Islet precursor cell (in vitro differentiated cells): ENCODE measurements around the gene RAP1A.

Experiments used
- DNase-seq: peaks from one replicate; pipeline ENCODE4 v3.0.0-alpha.2; 2018

Gene RAP1A

DNA sequence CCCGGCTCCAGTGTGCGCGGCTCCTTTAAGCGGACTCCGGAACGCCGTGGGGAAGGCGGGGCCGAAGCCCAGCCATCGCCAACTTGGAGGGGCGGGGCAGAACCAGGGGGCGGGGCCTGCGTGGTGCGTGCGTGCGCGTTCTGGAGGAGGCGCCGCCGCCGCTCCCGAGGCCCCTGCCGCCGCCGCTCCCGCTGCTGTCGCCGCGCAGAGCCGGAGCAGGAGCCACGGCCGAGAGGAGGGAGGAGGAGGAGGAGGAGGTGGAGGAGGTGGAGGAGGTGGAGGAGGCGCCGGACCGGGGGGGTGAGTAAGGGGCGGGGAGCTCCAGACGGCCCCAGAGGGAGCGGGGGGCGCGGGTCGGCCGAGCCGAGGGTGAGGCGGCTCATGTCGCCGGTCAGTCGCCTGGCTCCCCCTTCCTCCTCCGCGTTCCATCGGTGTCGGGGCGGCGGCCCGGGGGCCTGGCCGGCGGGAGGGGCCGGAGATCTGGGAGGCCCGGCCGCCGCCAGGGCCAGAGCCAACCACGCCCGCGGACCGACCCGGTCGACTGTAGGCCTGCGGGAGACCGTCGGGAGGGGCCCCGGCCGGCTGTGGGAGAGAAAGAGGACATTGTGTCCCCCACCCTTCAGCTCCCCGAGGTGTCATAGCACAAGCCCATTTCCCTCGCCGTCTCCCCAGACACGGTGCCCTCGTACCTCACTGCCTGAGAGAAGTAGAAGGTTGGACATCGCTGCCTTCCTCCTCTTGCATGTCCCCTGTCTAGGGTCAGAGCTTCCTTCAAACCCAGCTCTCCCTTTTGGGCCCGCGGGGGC is at the start of gene RAP1A:
Gene RAP1A, plus strand, starts transcription at position 155 of the 806 bp plus-strand sequence. CDS start 71,572 bp downstream, outside the sequence.
- peak; percentile 97 for DNase-seq

DNA sequence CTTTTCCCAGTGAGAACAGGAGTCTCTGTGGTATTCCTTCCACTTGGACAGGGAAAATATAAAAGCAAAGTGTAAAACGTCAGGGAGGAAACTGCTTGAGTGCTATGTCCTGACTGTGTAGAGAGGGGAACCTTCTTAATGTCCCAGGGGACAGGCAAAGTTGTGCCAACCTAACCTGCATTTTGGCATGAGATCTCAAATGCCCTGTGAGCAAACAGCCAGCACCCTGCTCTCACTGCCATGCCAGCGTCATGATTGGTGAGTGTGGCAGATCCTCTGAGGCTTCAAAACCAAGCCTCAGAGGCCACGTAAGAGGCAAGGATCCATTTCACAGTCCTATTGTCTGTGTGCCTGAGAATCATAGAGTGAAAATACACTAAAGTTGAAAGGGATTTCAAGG is 49.7 kb upstream of the RAP1A start:
- no peak for DNase-seq

DNA sequence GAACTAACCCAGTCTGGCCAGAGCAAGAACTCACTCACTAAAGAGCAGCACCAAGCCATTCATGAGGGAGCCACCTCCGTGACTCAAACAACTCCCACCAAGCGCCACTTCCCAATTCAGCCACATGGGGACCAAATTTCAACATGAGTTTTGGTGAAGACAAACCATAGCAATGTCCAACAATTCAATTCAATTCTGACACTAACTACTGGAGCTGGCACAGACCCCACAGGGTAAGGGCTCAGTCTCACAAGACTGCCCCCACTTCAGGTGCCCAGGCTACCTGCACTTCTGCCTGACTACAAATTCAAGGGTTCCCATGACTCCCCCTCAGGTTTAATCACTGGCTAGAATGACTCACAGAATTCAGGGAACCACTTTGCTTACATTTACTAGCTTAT is 48.8 kb upstream of the RAP1A start:
- peak; percentile 60 for DNase-seq

DNA sequence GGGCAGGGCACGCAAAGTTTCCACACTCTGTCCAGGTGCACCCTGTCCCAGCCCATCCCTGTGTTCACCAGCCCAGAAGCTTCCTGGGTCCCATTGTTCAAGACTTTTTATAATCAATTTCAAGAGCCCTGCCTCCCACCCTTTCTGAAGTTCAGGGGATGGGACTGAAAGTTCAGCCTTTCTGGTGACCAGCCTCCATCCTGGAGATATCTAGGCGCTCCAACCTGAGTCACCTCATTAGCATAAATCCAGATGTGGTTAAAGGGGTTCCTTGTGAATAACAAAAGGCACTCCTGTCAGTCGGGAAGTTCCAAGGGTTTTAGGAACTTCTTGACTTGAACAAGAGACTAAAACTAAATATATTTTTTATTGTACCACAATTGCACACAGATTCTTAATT is 48.4 kb upstream of the RAP1A start:
- no peak for DNase-seq

DNA sequence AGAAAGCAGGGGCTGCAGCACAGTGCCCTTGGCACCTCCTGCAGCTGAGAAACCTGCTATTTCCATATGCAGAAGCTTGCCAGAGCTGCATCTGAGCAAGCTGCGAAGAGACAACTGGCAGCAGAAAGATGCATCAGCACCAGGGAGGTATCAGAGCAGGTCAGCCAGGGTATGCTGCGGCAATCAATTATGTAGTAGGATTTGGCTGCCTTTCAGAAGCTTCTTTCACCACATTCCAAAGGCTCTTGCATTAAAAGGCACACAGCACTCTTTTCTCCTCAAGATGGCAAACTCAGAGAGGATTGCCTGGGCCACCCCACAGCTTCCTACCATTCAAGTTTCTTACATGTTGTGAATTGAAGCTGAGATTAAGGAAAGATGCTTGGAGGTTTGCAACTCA is 47.6 kb upstream of the RAP1A start:
- DNase-seq, result no peak

DNA sequence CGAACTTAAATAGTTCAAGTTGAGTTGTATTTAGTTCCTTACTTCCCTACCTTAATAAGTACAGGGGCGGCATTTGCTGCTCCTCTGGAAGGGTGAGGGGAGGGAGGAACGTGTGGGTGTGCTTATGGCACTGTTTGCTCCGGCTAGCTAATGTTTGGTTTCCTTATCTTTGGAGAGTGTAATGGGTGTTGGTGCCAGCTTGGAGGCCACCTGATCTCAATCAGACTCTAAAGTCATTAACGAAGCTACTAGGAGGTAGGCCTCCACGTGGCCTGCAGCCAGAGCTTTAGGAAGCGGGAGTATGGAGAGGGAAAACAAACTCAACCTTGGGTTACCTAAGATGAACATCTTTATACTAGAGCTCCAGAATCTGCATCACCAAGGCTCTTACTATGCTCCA is 43.0 kb upstream of the RAP1A start:
- no peak for DNase-seq

DNA sequence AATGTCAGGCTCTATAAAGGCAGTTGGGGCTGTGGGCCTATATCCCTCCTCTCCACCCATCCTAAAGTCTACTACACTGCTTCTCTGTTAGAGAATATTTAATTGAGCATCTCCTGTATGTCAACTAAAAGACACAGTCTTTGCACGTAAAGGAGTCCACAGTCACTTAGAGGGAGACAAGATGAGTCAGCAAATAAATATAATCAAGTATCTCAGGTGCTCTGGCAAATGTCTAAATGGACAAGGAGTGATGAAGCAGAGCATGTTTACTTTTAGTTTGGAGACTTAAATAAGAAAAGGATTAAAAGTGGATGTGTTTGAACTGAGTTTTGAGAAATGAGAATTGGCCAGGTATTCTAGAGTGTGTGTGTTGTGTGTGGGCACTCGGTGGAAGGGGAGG is 41.8 kb upstream of the RAP1A start:
- DNase-seq, result no peak

DNA sequence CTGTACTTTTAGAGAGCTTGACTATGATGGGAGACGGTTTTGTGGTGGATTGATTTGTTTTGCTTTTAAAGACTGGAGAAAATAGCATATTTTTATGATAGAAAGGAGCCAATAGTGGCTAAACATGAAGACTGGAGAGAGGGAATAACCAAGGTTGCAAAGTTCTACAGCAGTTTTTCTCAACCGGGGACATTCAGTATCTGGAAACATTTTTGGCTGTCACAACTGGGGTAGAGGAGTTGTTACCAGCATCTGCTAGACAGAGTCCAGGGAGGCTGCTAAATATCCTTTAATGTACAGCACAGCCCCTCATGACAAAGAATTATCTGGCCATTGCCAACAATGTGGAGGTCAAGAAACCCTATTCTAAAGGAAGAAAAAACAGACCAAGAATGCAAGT is 38.4 kb upstream of the RAP1A start:
- DNase-seq, result no peak

DNA sequence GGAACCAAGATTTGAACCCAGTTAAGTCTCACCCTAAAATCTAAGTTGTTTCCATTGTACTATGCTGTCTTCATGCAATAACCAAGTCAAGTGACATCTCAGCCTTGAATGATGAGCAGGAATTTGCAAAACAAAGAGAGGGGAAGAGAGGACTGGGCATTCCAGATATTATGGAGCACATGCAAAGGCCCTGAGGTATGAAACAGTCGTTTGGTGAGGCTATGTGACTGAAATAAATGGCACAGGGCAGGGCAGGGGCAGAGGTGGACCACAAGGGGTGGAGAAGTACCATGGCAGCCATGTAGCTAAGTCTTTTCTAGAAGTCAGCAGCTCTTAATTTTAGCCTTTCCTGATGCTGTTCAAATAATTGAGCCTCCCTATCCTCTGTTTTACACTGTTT is 37.6 kb upstream of the RAP1A start:
- no peak for DNase-seq

DNA sequence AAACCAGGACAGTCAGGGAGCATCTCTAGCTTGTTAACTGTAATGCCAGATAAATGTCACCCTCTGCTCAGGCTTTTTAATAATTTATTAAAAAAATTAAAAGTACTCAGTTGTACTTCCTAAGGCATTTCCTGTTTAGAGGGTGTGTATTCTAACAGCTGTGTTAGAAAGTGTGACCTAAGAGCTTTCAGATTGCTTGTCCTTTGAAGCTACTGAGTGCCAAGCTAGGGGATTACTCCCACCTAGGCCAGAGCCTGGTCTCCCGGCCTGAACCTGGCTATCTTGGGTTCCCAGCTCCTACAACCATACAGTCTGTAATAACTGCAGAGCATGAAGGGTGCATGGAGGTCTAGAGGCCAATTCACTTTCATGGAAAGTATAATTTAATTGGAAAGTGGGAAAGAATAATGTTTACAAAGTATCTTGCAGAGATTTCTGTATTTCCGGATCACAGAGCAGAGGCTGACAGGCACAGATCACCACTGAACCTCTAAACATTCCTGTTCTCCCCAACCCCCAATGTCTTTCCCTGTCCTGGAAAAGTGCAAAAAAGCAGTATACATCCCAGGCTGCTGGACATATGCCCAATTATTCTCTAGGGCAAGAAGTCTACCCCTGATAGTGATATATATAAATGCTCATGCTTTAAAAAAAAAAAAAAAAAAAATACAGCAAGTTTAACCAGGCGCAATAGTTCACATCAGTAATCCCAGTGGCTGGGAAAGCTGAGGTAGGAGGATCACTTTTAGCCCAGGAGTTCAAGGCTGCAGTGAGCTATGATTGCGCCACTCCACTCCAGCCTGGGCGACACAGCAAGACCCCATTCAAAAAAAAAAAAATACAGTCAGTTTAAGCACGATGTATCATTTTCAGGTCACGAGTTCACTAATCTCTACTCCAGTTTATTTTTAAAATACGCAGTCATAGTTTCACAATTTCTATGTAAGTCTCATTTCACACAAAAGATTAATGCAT is 36.7 kb upstream of the RAP1A start:
- DNase-seq, result no peak

DNA sequence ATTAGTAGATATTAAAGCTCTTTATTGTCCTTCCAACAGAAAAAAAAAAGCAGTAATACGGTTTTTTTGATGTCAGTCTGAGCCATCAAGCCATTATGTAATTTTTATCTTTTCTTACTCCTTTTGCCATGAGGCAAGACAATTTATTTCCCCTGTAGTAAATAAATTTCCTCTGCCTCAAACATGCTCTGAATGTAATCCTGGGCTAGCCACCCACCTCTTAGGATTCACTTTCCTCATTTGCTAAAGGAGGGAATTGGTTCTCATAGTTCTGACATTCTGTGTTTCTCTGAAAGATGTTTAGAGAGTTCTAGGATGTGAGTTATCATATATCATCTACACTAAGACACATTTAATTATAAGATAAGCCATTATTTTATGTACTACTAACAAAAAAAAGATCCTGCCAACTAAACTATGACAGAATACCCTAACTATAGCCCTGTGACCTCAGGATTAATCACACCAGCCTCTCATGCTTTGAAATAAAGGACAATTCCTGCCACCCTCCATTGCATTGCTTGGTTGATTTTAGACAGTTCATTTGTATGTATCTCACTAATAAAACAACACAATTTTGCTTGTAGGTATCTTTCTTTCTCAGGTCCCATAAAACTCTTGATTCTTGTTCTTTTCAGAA is 34.0 kb upstream of the RAP1A start:
- no peak for DNase-seq

DNA sequence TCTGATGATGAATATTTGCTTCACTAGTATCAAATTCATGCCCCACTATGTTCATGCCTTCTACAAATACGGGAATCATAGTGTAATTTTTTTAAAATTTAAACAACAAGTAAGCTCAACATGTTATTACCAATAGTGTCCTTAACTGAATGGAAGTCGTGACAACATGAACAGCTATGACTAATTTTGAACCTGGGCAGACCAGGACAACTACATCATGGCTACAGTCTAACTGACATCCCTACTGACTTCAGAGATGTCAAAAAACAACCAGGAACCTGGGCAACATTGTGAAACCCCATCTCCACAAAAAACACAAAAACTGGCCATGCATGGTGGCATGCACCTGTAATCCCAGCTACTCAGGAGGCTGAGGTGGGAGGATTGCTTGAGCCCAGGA is 33.5 kb upstream of the RAP1A start:
- no peak for DNase-seq

DNA sequence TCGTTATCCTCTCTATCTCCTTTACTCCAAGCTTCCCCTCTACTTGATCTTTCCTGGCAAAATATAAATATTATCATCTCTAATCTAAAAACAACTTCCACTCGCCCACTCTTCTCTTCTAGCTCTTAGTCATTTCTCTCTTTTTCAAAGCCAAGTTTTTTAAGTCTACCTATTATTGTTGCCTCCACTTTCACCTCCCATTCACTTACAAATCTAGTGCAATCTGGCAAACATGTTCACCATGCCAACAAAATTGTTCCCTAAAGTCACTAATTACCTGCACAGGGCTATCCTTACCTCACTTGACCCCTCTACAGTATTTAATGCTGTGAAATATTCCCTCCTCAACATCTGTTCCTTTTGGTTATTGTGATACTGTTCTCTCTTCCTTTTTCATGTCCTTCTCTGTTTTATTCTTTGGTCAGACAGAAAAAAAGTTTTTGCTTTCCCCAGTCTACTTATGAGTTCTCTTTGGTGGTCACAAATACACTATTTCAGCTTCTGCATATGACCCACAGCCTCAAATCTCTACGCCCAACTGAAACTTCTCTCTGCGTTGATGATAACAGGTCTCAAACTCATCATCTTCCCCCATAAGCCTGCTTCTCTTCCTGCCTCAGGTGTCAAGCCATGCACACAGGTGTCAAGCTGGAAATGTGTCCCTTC is 31.9 kb upstream of the RAP1A start:
- no peak for DNase-seq

DNA sequence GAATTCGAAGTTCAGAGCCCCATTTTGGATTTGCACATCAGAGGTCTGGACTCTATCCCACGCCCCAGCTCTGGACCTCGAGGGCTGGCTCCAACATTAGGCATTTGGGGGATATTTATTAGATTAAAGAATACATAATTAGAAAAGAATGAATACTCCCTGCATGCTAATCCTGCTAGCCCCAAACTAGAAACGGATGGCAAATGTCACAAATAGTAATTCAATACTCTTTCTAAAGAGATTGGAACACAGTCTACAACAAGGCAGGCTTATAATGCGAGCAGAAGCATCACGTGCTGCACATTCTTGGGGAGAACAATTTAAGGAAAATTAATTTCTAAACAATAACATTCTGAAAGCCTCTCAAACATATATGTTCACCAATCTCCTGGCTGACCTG is 27.7 kb upstream of the RAP1A start:
- DNase-seq, result no peak

DNA sequence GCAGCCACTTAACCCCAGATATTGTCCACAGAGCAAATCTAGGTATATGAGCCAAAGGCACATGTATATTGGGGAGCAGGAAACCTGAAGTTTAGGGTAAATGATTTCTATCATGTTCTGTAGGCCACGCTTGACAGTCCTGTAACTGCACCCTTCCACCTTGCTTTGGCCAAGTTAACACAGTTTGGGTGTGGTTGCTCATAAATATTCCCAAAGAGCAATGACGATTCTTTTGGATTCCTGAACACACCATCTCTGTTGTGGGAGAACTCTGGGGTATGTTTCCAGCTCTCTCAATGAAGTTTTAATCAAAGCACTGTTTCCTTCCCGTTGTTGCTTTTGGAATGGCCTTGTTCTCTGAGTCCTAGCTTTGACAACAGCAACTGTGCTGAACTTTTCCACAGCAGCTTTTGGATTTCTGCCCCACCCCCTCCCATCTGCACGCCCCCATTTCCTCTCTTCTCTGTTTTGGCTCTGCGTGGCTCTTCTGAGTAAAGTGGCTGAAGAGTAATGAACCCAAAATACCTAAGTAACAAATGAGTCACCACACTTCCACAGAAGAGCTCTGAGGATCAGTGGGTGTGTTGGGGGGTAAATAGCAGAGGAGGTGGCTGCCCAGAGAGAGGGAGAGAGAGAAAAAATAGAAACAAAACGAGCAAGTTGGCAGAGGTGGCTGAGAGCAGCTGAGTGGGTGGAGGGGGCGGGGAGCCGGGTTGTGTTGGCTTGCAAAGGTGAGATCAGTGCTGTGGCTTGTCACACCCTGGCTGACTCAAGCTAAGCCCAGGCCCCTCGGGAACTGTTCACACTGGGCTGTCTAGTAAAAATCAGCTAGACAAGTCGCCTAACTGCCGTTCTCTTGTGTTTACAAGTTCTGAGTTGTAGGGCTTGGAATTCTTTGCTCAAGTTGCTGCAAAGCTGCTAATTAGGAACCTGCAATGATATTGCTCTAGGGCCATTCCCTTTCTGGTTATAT is 26.9 kb upstream of the RAP1A start:
- peak; percentile 97 for DNase-seq

DNA sequence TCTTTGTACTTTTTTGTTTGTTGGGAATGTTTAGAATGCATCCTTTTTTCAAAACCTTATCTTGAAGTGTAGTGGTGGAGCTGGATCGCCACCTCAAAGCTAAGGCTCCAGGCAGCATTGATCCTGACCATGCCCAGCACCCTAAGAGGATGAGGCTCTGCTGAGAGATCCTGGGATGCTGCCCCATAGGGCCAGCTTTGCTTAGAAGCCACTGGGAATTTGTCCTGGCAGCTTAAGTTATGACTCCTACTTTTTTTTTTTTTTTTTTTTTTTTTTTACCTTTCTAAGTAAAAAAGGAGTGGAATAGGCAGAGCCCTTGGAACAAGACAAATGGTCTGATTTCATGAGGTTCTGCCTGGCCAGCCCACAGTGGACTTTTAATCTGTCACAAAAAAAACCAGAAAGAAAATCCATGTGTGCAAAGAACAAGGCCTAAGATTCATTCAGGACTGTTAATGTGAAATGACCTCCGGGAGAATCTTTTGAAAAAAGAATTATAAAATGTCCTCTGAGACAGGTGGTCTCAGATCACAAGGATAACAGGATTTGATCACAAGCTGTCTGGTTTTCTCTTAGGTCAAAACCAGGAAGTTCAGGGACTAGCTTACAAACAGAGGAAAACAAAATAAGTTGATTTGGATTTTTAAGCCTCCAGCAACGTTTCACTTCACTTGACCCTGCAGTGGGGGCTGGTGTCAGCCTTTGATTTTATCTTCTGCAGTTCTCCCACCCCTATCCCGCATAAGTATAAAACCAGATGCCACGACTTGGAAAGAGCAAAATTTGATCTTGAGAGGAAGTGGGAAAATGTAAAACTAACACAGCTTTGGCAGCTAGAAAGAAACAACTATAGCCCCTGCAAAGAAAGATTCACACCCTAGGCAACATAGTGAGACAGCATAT is 25.9 kb upstream of the RAP1A start:
- DNase-seq, result no peak

DNA sequence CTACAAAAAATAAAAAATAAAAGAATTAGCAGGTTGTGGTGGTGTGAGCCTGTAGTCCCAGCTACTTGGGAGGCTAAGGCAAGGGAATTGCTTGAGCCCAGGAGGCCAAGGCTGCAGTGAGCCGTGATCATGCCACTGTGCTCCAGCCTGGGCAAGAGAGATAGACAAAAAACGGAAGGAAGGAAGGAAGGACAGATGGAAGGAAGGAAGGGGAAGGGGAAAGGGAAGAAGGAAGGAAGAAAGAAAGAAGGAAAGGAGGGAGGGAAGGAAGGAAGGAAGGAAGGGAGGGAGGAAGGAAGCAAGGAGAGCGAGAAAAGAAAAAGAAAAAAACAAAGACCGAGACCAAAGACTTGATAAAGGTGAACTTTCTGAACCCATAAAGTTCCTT is 25.3 kb upstream of the RAP1A start:
- DNase-seq, result no peak

DNA sequence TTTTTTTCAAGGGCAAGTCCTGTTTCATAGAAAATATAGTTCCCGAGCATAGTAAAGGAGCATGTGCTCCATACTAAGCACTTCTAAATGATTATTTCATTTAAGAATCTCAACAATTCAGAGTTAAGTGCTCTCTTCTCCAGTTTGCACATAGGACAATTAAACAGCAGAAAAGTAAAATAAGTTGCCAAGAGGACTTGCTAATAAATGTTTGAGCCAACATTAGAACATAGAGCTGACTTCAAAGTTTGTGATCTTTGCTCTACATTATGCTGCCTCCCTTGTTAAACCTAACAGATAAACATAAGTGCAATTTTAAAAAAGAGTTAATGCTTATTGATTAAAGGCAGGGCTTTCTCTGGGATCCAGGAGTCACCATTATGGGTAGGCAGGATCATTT is 23.8 kb upstream of the RAP1A start:
- no peak for DNase-seq

DNA sequence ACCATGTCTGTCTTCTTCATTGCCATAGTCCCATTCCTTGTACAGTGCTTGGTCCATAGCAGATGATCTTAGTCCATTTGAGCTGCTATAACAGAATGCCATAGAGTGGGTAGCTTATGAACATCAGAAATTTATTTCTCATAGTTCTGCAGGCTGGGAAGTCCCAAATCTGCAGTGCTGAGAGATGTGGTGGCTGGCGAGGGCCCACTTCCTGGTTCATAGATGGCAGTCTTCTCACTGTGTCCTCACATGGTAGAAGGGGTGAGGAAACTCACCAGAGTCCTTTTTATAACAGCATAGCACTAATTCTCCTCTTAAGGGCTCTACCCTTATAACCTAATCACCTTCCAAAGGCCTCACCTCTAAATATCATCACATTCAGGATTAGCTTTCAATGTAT is 23.1 kb upstream of the RAP1A start:
- DNase-seq, result no peak

DNA sequence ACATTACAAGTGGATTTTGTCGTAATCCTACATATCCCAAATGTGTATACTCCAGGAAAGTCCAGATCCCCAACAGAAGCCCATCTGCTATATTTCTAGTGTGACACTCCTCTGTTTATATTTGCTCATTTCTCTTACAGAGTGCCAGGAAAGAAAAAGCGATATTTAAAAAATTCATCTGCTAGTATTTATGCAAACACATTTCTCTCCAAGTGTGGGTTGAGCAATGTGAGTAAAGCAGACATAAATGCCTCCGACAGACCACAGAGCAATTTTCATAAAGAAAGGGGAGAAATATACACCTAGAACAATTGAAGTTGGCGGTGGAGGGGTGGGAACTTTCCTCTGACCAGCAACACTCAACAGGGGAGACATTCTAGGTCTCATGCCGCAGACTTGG is 22.2 kb upstream of the RAP1A start:
- DNase-seq, result no peak

DNA sequence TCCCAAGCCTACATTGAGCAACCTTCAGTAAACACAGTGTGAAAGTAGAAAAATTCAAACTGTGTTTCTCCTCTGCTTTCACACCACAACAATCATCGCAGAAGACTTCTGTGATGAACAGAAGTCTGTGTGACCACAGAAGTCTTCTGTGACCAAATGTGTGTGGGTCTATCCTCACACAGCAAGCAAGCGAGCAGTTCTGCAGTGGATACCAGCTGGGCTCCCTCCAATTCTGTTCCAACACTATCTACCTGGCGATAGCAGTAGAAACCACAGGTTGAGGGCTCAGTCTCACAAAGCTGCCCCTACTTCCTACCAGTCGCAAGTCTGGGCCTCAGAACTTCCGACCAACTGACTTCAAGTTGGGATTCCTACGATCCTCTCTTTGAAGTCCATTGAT is 21.0 kb upstream of the RAP1A start:
- no peak for DNase-seq
